BJ (cell line): Measurements from ENCODE around the gene DAB2IP. TPM values are rescaled to one million over a fixed set of nuclear protein-coding genes. Genes with fewer than 3 reads are reported as not detected.

Experiments used
- CTCF ChIA-PET: fragments of 350-600 bp; formaldehyde crosslinking; extraction: SDS; loops from one replicate; lab custom pipeline; 2021; ENCODE audit warnings: antibody characterized with exemption, inconsistent platforms; lab: Yijun Ruan, JAX
- POLR2A ChIA-PET: fragments of 300-600 bp; sonication (Branson Sonifier 250); formaldehyde crosslinking; extraction: SDS; loops from one replicate; lab custom pipeline; 2021; ENCODE audit warnings: antibody characterized with exemption; lab: Charles Lee
- DNase-seq: peaks from one replicate; pipeline ENCODE4 v3.0.0-alpha.2; 2011; ENCODE audit warnings: low read depth
- H3K27me3 ChIP-seq: 2 replicates; pipeline ENCODE4 v1.6.0; 2011; ENCODE audit warnings: low read length; ENCODE audit not compliant: control insufficient read depth, insufficient read depth
- H3K36me3 ChIP-seq: 2 replicates; pipeline ENCODE4 v1.5.1; 2011; ENCODE audit warnings: low read length; ENCODE audit not compliant: control insufficient read depth, insufficient read depth
- H3K4me3 ChIP-seq: 2 replicates; pipeline ENCODE4 v1.5.1; 2011; ENCODE audit warnings: low read depth, mild to moderate bottlenecking, control low read depth, low read length
- polyA plus RNA-seq: library from polyadenylated mRNA; depleted of rRNA; stranded (reverse); fragments of >200 nt; gene quantifications from 2 replicates; pipeline ENCODE4 v1.2.3, GENCODE V29; 2011
- TF ChIP-seq, protein P1 (sequence below): IDR thresholded peaks from 2 replicates; pipeline ENCODE4 v1.5.1; 2011; ENCODE audit warnings: low read depth, mild to moderate bottlenecking, control low read depth, inconsistent platforms, low read length, moderate library complexity; ENCODE audit not compliant: insufficient read depth

DAB2IP gene
- polyA plus RNA-seq, 1 experiment: 38.1 TPM

DNA sequence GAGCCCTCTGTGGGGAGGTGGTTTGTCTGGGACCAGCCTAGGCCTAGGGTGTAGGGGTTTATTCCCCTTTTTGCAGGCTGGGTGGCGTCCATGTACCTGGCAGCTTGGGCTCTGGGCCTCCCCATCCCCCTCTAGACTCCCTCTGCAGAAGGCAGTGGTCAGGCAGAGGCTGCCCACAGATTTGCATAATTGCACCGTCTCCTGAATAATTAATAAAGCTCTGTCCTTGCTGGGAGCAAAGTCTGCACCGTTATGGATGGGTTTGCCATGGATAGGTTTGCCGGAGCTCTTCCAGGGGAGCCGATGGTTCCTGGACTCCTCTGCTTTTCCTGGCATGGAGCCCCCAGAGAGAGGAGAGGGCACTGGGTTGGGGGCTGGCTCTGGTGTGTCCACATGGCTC, 60.4 kb downstream of the DAB2IP start:
- ChIA-PET POLR2A (no interaction called here), CTCF (interaction anchor here (0.6 to 1.5 kb wide), 2 partner anchors 166 to 306 kb away, joined by 3 to 4 read pairs; no protein-coding TSS in a partner anchor)
- Histone ChIP-seq H3K4me3 (no peak overlapping the region), H3K36me3 (no peaks in the 10 kb centered on the region; the same call in 1 of the 2 replicates), H3K27me3 (no peaks in the 10 kb centered on the region)
- DNase-seq: no peak
- TF ChIP-seq, protein P1, sequence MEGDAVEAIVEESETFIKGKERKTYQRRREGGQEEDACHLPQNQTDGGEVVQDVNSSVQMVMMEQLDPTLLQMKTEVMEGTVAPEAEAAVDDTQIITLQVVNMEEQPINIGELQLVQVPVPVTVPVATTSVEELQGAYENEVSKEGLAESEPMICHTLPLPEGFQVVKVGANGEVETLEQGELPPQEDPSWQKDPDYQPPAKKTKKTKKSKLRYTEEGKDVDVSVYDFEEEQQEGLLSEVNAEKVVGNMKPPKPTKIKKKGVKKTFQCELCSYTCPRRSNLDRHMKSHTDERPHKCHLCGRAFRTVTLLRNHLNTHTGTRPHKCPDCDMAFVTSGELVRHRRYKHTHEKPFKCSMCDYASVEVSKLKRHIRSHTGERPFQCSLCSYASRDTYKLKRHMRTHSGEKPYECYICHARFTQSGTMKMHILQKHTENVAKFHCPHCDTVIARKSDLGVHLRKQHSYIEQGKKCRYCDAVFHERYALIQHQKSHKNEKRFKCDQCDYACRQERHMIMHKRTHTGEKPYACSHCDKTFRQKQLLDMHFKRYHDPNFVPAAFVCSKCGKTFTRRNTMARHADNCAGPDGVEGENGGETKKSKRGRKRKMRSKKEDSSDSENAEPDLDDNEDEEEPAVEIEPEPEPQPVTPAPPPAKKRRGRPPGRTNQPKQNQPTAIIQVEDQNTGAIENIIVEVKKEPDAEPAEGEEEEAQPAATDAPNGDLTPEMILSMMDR: no peak

DNA sequence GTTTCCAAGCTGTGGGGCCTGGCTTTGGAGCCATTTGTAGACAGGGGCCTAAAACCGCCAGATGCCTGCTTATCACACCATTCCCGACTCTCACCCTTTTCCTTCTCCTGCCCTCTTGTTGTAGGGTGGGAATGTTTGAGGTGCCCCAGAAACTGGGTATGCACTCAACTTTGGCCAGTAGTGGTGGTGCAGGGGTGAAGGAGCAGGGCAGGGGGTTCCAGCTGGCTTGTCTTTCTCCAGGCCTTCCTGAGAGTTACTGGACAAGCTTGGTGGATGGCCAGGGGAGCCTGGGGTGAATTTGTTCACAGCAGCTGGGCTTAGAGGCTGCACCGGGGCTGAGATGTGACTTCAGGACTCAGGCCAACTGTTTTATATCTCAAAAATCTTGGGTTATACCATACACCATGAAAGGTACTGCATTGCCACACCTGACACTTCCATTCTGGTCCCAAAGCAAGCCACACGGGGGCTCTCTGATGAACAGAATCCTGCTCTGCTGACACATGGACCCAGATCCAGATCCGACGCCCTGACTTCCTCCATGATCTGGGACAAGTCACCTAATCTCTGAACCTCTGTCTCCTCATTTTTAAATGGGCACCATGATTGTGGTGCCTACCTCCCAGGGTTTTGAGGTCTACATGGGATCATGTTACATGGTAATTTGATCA, 62.1 kb downstream of the DAB2IP start:
- H3K36me3 ChIP-seq: no peaks in the 10 kb centered on the region; the same call in 1 of the 2 replicates
- ChIA-PET CTCF (interaction anchor here (1.8 kb wide), 1 partner anchor 18 kb away, joined by 5 read pairs; no protein-coding TSS in a partner anchor), POLR2A (no interaction called here)
- DNase-seq: no peak
- TF ChIP-seq, protein P1: no peak
- H3K4me3 ChIP-seq: no peak overlapping the region
- H3K27me3 ChIP-seq: no peaks in the 10 kb centered on the region

- Histone ChIP-seq H3K36me3 (no peaks in the 10 kb centered on the region; the same call in 1 of the 2 replicates), H3K27me3 (no peaks in the 10 kb centered on the region), H3K4me3 (no peak overlapping the region)
- TF ChIP-seq, protein P1: no peak
- ChIA-PET POLR2A (no interaction called here), CTCF (interaction anchor here (1.8 kb wide), 1 partner anchor 19 kb away, joined by 5 read pairs; no protein-coding TSS in a partner anchor)
- no peak for DNase-seq
Measured at GRCh38 chr9:121714075-121714705, 62.8 kb downstream of the DAB2IP start.

DNA sequence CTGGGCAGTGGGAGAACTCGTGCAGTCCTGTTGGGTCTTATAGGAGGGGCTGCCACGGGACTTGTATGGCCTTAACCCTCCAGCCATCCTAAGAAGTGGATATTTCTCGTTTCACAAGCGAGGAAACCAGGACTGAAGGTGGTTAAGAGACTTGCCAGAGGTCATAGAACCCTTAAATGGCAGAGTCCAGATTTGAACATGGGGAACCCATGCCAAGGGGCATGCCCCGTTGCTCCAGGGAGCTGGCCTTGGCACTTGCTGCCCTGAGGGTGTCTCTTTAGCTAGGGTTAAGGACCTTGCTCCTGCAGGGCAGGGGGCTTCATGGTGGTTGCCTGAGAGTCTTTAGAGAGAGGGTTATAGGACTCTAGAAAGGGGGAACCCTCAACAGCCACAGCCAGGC, 63.4 kb downstream of the DAB2IP start:
- TF ChIP-seq, protein P1: no peak
- POLR2A ChIA-PET: no interaction called here
- CTCF ChIA-PET: no interaction called here

More for the DNA sequence above, 63.4 kb downstream of the DAB2IP start:
- no peak for DNase-seq
- H3K27me3 ChIP-seq: no peaks in the 10 kb centered on the region
- H3K4me3 ChIP-seq: no peak overlapping the region
- H3K36me3 ChIP-seq: no peaks in the 10 kb centered on the region; the same call in 1 of the 2 replicates
